Measurements from ENCODE around the gene PLB1. TPM values are rescaled to one million over a fixed set of nuclear protein-coding genes. Genes with fewer than 3 reads are reported as not detected.
A peak's percentile ranks its signal among the peaks of the same experiment; 100 is the strongest.

The PLB1 gene
- polyA plus RNA-seq, 1 experiment, result 0.38 TPM

DNA sequence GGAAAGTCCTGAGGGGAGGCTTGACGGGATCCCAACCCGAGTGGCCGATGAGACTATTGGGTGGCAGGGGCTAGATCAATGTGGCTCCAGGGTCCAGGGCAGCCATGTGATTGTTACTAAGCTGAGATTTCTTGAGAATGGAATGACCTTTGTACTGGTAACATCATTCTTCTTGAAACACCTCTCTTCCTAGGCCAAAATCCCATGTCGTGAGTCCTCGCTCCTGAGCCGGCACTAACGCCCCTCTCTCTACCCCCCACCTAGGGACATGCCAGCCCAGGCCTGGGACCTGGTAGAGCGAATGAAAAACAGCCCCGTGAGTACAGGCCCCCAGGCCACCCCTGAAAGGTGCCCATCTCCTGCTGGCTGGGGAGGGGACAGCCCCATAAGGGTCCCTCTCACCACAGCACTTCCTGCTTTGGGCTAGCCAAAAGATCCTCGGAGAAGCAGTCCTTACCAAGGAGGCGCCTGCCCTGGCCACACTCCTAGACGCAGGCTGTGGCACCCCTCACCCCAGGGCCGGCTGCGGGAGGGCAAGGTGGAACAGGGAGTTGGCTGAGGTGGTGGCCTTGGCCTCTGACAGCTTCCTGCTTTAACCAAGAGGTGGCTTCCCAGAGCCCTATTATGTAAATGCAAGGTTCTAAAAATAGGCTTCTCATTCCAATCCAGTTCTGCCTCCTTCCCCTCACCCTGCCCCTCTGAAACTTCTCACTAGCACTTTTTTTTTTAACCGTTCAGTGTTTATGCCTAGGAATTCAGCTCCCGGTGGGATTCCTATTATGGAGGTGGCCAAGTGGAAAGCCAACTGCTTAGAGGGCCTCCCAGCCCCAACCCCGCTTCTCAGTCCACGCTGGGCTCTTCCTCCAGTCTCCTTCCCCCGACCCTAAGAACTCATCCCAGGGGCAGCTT lies 129.2 kb downstream of the PLB1 start:
- Histone ChIP-seq H3K27me3 (ENCODE audit: control insufficient read depth, insufficient read depth, low read length) (no peaks in the 10 kb centered on the region), H3K4me3 (ENCODE audit: low read depth, low read length) (no peak overlapping the region), H3K36me3 (ENCODE audit: control insufficient read depth, insufficient read depth, low read length) (no peaks in the 10 kb centered on the region)
- CTCF ChIA-PET, result interaction anchor here (0.6 to 1.5 kb wide), 3 partner anchors 30 to 51 kb away, joined by 3 to 6 read pairs (median 3); no protein-coding TSS in a partner anchor
- POLR2A ChIA-PET, result no interaction called here
- TF ChIP-seq, protein P1, sequence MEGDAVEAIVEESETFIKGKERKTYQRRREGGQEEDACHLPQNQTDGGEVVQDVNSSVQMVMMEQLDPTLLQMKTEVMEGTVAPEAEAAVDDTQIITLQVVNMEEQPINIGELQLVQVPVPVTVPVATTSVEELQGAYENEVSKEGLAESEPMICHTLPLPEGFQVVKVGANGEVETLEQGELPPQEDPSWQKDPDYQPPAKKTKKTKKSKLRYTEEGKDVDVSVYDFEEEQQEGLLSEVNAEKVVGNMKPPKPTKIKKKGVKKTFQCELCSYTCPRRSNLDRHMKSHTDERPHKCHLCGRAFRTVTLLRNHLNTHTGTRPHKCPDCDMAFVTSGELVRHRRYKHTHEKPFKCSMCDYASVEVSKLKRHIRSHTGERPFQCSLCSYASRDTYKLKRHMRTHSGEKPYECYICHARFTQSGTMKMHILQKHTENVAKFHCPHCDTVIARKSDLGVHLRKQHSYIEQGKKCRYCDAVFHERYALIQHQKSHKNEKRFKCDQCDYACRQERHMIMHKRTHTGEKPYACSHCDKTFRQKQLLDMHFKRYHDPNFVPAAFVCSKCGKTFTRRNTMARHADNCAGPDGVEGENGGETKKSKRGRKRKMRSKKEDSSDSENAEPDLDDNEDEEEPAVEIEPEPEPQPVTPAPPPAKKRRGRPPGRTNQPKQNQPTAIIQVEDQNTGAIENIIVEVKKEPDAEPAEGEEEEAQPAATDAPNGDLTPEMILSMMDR (IDR thresholded peaks at IDR 0.05; ENCODE audit: insufficient read depth, low read depth, low read length), result 0 out of 2 replicates have a peak, but pooled peaks have one; percentile 15
- no peak for DNase-seq (ENCODE audit: low read depth)

DNA sequence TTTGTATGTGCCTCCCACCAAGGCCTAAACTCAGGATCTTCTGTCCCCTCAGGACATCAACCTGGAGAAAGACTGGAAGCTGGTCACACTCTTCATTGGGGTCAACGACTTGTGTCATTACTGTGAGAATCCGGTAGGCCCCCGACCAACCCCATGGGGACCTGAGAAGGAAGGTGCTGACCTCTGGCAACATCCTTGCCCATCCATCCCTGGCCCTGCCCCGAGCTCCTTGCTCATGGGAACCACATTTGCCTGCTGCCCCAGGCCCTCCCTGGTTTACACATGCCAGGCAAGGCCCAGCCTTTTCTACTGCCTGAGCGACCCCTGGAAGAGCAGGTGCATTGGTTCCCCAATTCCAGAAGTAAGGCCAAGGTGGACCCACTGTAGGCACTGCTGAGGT lies 130.5 kb downstream of the PLB1 start:
- Histone ChIP-seq H3K27me3 (ENCODE audit: control insufficient read depth, insufficient read depth, low read length) (no peaks in the 10 kb centered on the region), H3K4me3 (ENCODE audit: low read depth, low read length) (no peak overlapping the region), H3K36me3 (ENCODE audit: control insufficient read depth, insufficient read depth, low read length) (no peaks in the 10 kb centered on the region)
- TF ChIP-seq, protein P1 (IDR thresholded peaks at IDR 0.05; ENCODE audit: insufficient read depth, low read depth, low read length), result no peak
- POLR2A ChIA-PET, result no interaction called here
- CTCF ChIA-PET, result interaction anchor here (0.9 to 1.0 kb wide), 2 partner anchors 32 to 126 kb away, joined by 3 read pairs; no protein-coding TSS in a partner anchor
- DNase-seq (ENCODE audit: low read depth), result no peak

DNA sequence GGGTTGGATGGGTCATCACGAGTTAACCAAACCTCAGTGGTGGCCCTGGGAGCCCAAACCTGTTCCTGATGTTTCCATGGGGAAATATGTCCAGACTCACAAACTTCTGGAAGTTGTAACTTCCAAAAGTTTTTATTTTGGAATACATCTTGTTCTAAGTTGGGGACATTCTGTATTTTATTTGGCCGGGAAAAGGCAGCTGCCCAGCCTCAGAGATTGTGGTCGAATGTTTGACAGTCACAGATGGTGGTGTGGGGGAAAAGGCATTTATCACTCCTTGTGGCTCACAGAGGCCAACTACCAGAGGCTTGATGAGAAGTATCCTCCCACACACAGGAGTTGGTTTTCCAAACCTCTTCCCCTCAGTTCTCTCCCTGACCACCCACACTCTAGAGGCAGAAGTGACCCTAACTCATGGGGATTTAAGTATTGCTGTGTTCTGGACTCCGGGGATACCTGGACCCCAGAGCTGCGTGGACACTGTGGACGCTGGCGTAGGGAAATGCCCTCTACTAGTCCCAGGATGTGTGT lies 131.1 kb downstream of the PLB1 start:
- DNase-seq (ENCODE audit: low read depth), result no peak
- no peaks in the 10 kb centered on the region for H3K27me3 ChIP-seq (ENCODE audit: control insufficient read depth, insufficient read depth, low read length)
- CTCF ChIA-PET, result interaction anchor here (0.9 to 1.1 kb wide), 3 partner anchors 11 to 125 kb away, joined by 3 read pairs; no protein-coding TSS in a partner anchor
- POLR2A ChIA-PET, result no interaction called here
- H3K36me3 ChIP-seq (ENCODE audit: control insufficient read depth, insufficient read depth, low read length), result no peaks in the 10 kb centered on the region
- H3K4me3 ChIP-seq (ENCODE audit: low read depth, low read length), result no peak overlapping the region
- TF ChIP-seq, protein P1 (IDR thresholded peaks at IDR 0.05; ENCODE audit: insufficient read depth, low read depth, low read length), result no peak

DNA sequence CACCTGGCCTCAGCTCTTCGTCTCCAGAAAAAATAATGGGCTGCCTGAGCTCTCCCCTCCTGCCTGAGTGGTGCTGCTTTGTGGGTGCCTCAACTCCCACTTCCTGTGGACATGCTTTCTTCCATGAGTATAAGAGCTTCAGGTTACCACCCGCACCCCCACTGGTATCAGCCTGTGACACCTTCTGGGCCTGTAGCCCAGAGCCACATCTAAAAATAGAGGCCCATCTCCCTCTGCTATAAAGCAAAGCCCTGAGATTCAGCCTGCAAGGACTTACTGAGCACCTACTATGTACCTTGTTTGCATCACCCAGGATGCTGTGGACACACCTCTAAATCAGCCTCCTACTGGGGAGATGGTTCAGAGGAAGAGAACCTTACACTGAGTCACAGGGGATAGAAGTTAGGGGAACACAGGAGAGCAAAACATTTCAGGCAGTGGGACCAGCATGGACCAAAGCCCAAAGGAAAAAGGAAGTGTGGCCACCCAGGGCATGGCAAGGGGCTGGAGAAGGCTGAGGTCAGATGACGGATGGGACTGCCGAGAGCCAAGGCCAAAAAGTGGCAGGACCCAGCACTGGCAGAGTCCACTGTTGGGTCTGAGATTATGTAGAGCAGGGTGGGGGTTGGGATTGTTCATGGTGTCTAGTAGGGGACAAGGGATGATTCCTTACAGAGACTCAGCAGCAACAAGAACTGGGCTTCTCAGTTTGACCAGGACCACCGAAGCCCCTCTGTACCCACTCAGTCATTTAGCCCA lies 132.0 kb downstream of the PLB1 start:
- DNase-seq (ENCODE audit: low read depth), result no peak

More for the DNA sequence above, 132.0 kb downstream of the PLB1 start:
- no peaks in the 10 kb centered on the region for H3K27me3 ChIP-seq (ENCODE audit: control insufficient read depth, insufficient read depth, low read length)
- ChIA-PET POLR2A (no interaction called here), CTCF (interaction anchor here (1.1 kb wide), 1 partner anchor 10 kb away, joined by 3 read pairs; no protein-coding TSS in a partner anchor)
- H3K4me3 ChIP-seq (ENCODE audit: low read depth, low read length), result no peak overlapping the region
- no peaks in the 10 kb centered on the region for H3K36me3 ChIP-seq (ENCODE audit: control insufficient read depth, insufficient read depth, low read length)
- TF ChIP-seq, protein P1 (IDR thresholded peaks at IDR 0.05; ENCODE audit: insufficient read depth, low read depth, low read length), result no peak
